Measurements from ENCODE around the gene TCEANC.

The TCEANC gene

DNA sequence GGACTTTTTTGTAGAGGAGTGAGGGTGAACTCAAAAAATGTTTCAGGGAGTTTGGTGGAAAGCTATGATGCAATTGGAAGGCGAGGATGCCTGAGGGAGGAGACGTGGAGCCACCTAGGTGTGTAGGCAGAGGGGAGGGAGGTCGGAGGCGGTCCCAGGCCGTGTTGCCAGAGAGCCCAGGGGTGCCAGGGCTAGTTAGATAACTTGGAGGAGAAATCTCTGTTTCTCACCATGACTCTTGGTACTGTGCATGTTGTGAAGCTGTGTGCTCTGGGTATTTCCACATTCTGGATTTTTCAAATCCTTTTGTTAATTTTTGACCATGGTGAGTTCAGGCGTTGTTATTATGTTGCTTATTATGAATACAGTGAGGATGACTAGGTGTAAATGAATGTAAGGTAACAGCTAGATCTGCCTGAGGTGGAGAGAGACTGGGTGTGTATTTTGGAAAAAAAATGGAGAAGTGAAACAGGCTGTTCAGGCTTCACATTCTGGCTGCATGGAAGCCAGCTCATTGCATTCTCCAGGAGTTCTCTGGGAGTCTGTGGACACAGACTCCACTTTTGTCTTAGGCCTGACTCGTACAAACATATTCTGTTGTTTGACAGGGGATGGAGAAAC is 40.5 kb downstream of the TCEANC start:
- no peak for DNase-seq

DNA sequence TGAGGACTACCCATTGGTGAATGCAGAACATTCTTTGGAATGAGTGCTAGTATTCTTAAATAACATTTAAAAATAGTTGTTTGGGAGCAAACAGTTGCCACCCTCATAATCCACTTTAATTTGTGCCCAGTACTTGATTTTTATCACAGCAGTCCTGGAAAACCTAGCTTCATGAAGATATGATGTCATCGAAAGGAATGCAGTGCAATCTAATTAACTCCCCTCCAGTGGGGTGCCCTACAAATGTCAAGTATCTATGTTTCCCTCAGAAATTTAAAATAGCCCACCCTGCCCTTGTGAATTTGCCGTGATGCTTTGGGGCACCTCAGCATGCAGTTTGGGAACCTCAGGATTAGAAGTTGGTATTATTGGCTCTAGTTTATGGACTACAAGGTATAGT is 41.4 kb downstream of the TCEANC start:
- DNase-seq: no peak

DNA sequence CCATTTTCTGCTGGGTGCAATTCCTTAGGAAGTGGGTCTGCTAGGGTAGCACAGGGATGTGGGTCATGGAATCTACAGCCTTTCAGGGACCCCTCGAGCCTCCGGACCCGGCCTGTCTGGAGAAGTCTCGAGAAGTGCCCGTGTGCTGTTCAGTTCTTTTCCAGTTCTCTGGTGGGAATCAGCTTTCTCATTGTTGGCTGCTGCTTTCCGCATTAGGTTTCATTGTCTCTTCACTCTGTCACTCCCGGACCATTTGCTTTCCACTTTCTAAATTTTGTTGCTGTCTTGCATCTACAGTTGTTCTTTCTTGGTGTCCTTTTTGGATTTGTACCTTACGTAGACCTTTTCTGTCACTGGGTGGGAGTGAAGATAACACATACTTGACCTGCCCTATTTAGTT is 42.0 kb downstream of the TCEANC start:
- DNase-seq: no peak

DNA sequence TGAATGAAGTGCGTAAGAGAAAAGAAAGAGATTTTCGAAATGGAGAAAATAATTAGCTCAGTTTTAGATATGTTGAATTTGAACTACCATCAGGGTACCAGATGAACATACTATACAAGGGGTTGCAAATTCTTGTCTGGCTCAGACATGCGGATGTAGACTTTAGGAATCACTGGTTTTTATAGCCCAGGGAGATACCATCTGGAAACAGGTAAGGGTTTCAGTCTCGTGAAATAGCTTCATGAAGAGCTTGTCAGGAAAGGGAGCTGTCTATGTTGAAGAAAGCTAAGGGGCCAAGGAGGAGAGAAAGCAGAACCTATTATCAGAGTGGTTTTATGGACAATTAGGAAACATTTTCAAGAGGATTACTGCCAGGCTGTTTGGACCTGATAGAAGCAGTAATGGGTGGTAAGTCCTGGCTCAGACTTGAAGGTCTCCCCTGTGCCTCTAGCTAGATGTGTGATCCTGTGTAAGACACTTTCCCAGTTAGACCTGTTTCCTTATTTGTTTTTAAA is 42.7 kb downstream of the TCEANC start:
- DNase-seq: no peak

DNA sequence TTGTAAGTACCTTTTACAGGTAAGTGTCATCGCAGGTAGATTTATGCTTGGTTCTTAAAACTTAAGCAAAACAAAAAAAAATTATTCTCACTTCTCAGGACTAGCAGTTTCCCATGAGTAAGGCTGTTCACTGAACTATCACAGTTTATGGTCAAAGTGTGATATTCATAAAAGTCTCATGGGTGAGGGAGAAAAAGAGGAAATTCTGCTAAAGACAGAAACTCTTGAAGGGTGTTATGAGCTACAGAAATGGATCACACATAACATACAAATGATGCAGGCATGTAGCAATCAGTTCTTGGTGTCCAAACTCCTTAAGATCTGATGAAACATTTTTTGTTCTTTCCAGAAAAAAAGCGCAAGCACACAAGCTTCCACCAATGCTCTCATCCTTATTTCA is 44.5 kb downstream of the TCEANC start:
- DNase-seq: no peak

DNA sequence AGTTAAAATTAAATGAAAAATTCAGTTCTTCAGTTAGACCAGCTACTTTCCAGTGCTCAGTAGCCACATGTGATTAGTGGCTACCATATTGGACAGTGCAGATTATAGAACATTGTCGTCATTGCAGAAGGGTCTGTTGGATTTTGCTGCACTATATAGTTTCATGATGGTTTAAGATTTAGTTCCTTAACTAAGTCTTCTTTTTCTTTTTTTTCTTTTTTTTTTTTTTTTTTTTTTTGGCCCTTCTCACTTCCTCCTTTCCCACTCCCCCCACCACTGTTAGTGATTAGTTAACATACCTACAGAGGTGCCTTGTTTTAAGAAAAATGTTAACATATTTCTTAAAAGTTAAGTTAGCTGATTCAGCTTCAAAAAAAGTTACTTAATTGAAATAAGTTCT is 45.0 kb downstream of the TCEANC start:
- DNase-seq: no peak

DNA sequence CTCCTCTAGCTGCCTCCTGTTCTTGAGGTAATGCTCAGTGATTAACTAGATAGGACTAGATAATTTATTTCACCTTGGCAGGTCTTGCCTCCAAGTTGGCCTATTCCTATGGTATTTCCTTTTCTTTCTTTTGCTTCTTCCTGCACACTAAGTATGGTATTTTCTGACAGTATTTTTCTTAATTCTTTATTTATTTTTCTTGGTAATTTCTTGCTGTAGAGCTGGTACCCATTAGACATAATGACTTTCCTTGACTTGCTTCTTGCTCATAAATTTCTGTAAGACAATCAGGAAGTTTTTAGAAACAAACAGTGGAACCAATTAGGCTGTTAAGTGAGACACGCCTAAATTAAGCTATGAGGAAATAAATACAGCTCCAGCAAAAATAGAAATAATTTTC is 45.5 kb downstream of the TCEANC start:
- DNase-seq: no peak

DNA sequence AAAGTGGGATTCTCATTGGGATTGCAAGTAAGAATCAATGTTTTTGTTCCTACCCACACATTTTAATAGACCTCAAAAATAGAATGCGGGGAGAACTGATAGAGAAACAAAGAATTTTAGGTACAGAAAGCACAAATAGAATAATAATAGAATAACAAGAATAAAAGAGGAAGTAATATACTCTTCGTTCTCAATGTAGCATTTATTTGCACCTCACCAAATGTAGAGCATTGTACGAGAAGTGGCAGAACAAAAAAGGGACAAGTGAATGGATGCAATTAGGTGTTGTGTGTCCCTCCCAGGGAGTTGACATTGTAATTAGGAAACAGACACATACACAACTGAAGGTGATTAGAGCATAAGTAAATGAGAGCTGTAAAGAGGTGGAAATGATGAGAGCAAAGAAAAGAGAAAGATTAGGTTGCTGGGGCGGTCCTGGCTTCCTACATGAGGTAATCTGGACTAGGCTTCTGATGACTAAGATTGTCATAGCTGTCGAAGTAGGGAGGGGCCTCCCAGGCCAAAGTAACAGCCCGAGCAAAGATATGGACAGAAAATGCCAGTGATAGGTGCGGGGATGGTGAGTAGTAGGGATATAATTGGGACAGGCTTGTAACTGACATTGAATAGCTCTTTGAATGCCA is 46.4 kb downstream of the TCEANC start:
- DNase-seq: no peak

DNA sequence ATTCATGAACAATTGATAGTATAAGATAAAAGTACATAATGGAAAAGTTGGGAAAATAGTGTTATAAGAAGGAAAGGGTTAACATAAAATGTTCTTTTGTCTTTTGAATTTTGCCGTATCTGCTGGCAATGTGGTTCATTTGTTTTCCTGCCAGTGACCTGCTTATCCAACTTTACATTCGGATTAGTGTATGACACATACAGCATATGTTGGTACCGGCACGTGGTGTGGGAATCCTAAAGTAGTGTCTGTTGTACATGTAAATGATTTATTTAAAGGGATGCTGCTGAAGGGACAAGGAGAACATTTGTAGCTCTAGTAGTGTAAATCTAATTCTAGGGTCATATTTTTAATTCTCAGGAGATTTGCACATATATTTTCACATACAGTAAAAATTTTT is 47.4 kb downstream of the TCEANC start:
- DNase-seq: no peak

DNA sequence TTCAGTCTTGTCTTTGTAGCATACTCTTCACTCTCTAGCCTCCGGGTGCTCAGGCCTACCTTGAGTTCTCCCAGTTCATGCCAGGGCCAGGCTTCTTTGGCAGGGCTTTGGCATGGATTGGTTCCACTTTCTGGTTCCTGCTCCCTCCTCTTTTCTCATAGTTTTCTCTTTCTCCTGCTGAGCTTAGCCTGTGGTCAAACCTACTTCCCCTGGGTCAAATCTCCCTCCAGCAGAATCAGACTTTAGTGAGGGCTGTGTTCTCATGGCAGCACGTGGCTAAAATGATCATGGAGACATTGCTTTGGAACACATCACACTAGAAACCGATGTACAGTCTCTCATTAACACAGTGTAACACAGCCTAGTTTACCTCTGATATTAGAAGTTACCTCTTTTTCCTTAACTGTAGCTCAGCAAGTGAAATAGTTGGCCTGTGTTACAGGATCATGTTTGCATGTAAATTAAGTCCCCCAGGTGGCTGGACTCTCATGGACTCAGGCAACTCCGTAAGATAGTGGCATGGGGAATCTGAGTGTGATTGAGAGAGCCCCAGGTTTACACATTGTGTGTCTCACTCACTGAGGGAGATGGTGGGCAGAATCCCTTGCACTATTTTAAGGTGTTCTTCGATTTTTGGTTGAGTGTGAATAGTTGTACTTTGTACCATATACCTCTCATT is 49.3 kb downstream of the TCEANC start:
- DNase-seq: no peak

DNA sequence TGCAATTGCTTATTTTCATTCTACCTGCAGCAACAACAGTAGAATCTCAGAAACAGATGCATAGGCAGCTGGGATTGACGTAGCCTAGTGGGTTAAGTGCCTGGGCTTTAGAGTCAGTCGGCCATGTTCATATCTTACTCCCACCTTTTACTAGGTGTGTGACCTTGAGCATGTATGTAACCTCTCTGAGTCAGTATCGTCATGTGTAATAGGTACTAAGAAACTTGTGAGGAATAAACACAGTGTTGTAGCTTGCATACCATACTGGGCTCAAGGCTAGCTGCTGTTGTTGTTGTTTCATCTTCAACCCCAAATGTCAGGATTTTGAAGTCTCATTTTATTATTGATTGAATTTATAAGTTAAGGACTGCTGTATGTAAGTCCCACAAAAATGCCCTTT is 50.2 kb downstream of the TCEANC start:
- no peak for DNase-seq

DNA sequence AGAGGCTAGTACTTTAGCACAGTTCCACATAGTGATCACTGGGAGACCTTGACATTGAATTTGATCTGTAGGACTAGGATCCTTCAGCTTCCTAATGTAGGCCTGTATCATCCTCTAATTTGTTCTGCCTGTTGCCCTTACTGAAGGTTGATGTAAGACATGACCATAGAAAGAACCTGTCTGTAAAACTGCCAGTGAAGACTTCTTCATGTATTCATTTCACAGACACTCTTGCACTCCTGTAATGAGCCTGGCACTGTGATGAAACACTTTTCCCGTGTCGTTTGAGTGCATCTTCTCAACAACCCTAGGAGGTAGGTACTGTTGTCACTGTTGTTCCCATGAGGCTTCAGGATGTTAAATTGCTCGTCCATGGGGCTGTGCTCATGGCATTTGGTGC is 50.6 kb downstream of the TCEANC start:
- no peak for DNase-seq

DNA sequence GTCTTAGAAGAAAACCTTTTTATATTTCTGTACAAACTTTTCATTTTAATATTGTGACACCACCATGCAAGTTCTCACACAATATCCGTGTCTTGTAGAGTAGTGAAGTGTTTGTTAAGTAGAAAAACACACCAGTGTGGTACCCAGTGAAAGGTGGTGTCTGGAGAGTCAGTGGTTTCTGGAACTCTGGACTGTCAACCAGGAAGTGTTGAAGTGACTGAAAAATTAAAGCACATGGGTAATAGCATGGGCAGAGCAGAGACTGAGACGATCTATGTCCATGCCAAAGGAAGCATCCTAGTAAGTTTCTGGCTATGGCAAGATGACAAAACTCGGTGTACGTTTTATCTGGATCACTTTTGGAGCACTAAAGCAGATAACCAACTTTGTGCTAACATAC is 58.2 kb downstream of the TCEANC start:
- no peak for DNase-seq
